22Rv1 (cell line): ENCODE measurements around the gene SPEF2.

Experiments used
- ZFX ChIP-seq: fragments of 450-650 bp; IDR thresholded peaks from 2 replicates; pipeline ENCODE4 v1.6.1; 2017; ENCODE audit warnings: antibody characterized with exemption, borderline replicate concordance
- TF ChIP-seq, protein P1 (sequence below): fragments of 450-650 bp; IDR thresholded peaks from 2 replicates; pipeline ENCODE4 v1.5.1; 2017; ENCODE audit warnings: mild to moderate bottlenecking

DNA sequence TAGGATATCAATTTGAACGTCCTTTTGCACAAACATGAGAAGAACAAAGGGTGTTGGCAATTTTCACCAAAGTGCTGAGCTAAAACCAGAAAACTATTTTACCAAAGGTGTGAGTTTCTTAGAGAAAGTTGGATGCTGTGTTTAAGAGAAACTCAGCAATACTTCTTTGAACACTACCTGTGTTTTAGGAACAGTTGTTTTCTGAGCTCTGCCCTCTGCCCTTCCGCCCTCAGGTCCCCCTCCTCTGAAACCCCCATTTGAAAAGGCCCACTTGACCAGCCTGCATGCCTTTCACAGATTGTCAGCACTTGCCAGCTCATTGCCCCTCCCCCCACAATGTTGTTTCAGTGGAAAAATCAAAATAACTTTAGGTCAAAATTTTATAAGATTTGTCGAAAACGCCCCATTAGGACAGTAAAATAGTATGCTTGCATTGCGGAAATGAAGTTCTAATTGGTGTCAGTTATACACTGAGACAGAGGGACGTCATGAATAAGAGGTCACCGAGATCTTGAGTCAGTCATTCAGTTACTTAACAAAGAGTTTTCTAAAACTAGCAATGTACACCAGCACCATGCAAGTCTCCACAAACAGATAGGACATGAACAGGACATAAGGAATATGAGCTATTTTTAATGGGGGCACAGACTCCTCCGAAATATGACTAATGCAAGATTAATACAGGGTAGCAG is 177.2 kb downstream of the SPEF2 start:
- TF ChIP-seq, protein P1, sequence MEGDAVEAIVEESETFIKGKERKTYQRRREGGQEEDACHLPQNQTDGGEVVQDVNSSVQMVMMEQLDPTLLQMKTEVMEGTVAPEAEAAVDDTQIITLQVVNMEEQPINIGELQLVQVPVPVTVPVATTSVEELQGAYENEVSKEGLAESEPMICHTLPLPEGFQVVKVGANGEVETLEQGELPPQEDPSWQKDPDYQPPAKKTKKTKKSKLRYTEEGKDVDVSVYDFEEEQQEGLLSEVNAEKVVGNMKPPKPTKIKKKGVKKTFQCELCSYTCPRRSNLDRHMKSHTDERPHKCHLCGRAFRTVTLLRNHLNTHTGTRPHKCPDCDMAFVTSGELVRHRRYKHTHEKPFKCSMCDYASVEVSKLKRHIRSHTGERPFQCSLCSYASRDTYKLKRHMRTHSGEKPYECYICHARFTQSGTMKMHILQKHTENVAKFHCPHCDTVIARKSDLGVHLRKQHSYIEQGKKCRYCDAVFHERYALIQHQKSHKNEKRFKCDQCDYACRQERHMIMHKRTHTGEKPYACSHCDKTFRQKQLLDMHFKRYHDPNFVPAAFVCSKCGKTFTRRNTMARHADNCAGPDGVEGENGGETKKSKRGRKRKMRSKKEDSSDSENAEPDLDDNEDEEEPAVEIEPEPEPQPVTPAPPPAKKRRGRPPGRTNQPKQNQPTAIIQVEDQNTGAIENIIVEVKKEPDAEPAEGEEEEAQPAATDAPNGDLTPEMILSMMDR, result no peak
- no peak for TF ChIP-seq ZFX
